Activated T-cell treated with anti-CD3 and anti-CD28 coated beads, Interleukin-2, amount 50 U/mL, for 72 hours (primary cell): ENCODE results near the gene FGFBP2. TPM values are rescaled to one million over a fixed set of nuclear protein-coding genes. Genes with fewer than 3 reads are reported as not detected.

ENCODE experiments used
- ATAC-seq, 2 donors: fragments of 150-1000 bp; cut with Tn5 transposase; replicated peaks in 1 of 2; 2 replicates each; pipeline ENCODE4 v1.10.0; 2021; ENCODE audit warnings: moderate library complexity in 2 of 2, mild to moderate bottlenecking in 1 of 2
- DNase-seq, 2 donors: peaks; one replicate each; pipeline ENCODE4 v3.0.0; 2021 to 2022; ENCODE audit warnings: mixed read lengths in 1 of 2
- H3K27ac Mint-ChIP-seq: one replicate; pipeline ENCODE4 v1.8.0; 2022; ENCODE audit warnings: mild to moderate bottlenecking, moderate library complexity, mixed read lengths
- H3K27me3 Mint-ChIP-seq: one replicate; pipeline ENCODE4 v1.8.0; 2022; ENCODE audit warnings: low read depth, mixed read lengths
- H3K36me3 Mint-ChIP-seq, 2 donors: one replicate each; pipeline ENCODE4 v1.8.0; 2022; ENCODE audit warnings: mixed read lengths in 2 of 2, mild to moderate bottlenecking in 1 of 2; ENCODE audit not compliant: insufficient read depth in 2 of 2
- H3K4me1 Mint-ChIP-seq: one replicate; pipeline ENCODE4 v1.8.0; 2022; ENCODE audit warnings: low read depth, mixed read lengths
- H3K4me3 Mint-ChIP-seq, 2 donors: one replicate each; pipeline ENCODE4 v1.8.0; 2022; ENCODE audit warnings: mild to moderate bottlenecking in 2 of 2, mixed read lengths in 2 of 2, moderate library complexity in 2 of 2
- H3K9me3 Mint-ChIP-seq, 2 donors: one replicate each; pipeline ENCODE4 v1.8.0; 2022; ENCODE audit warnings: mixed read lengths in 2 of 2
- total RNA-seq, 2 donors: library from RNA; stranded (reverse); gene quantifications; one replicate each; pipeline ENCODE4 v1.2.3, GENCODE V29; 2022

Gene FGFBP2
- total RNA-seq, 2 donors from 2014 or later: 11.6 to 14.4 TPM

- peaks cover 0 to 3% of the 10 kb centered on the region in 2 donors for H3K36me3 Mint-ChIP-seq
- DNase-seq (no peak), ATAC-seq (no peak)
- no peak overlapping the region for H3K27ac Mint-ChIP-seq
- peaks cover 2 to 3% of the 10 kb centered on the region in 2 donors for H3K9me3 Mint-ChIP-seq
- H3K4me3 Mint-ChIP-seq: no peak overlapping the region
- peaks cover 38% of the 10 kb centered on the region for H3K27me3 Mint-ChIP-seq
- H3K4me1 Mint-ChIP-seq: peaks cover 21% of the 10 kb centered on the region
These were observed 48.7 kb downstream of the FGFBP2 start for GRCh38 chr4:15914291-15914690.

- DNase-seq (no peak), ATAC-seq (peak; percentile 47 to 73)
- peaks cover 21% of the 10 kb centered on the region for H3K4me1 Mint-ChIP-seq
- H3K27me3 Mint-ChIP-seq: peaks cover 37% of the 10 kb centered on the region
- no peak overlapping the region for H3K4me3 Mint-ChIP-seq
- H3K36me3 Mint-ChIP-seq: peaks cover 0 to 3% of the 10 kb centered on the region in 2 donors
- H3K27ac Mint-ChIP-seq: no peak overlapping the region
- H3K9me3 Mint-ChIP-seq: peaks cover 2 to 3% of the 10 kb centered on the region in 2 donors
These were observed 49.4 kb downstream of the FGFBP2 start for GRCh38 chr4:15913631-15913970.

GRCh38 chr4:15912961-15913630, 49.9 kb downstream of the FGFBP2 start:
- Mint-ChIP-seq H3K27ac (no peak overlapping the region), H3K9me3 (peaks cover 2 to 3% of the 10 kb centered on the region in 2 donors), H3K27me3 (peaks cover 32% of the 10 kb centered on the region)

GRCh38 chr4:15912236-15912635, 50.7 kb downstream of the FGFBP2 start:
- peaks cover 0 to 3% of the 10 kb centered on the region in 2 donors for H3K36me3 Mint-ChIP-seq
- H3K4me1 Mint-ChIP-seq: peaks cover 21% of the 10 kb centered on the region
- ATAC-seq (no peak), DNase-seq (no peak)
- H3K27ac Mint-ChIP-seq: no peak overlapping the region
- no peak overlapping the region for H3K4me3 Mint-ChIP-seq
- peaks cover 32% of the 10 kb centered on the region for H3K27me3 Mint-ChIP-seq
- peaks cover 2 to 3% of the 10 kb centered on the region in 2 donors for H3K9me3 Mint-ChIP-seq

More at GRCh38 chr4:15912961-15913630, 49.9 kb downstream of the FGFBP2 start:
- DNase-seq (no peak), ATAC-seq (no peak)
- Mint-ChIP-seq H3K4me3 (no peak overlapping the region), H3K36me3 (peaks cover 0 to 3% of the 10 kb centered on the region in 2 donors), H3K4me1 (peaks cover 21% of the 10 kb centered on the region)

Other genes starting within 250 kb of the FGFBP2 start
- gene CD38, start 184.8 kb downstream of the FGFBP2 start, total RNA-seq: 10 to 100 TPM; 60.2 to 62.9 TPM
- not detected for gene FGFBP1, start 24.4 kb downstream of the FGFBP2 start, total RNA-seq
- 1 to 10 TPM in 1 of 2 donors, under 1 TPM in 1; 0.22 to 1.6 TPM for gene PROM1, start 120.8 kb upstream of the FGFBP2 start, total RNA-seq